ENCODE results near the gene MAGEH1.

MAGEH1 gene

DNA sequence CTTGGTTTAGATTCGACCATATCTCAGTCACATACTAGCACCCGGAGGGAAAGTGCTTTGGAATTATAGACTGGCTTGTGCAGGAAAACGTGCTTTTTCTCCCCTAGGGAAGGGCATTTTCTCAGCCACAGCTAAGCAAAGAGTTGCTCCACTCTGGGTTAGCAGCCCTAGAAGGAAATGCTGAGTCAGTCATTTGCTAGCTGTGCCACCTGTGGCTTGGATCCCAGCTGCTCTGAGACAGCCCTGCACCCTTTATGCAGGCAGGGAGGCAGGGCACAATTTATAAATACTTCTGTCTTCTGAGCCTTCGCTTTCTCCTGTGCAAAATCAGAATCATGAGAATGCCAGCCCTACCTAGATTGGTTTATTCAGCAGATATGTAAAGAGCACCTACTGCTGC, 39.0 kb downstream of the MAGEH1 start:
- DNase-seq: no peak

Measured in stimulated activated CD4-positive, alpha-beta T cell treated with anti-CD3 and anti-CD28 coated beads, Interleukin-4, amount 100 ng/mL, for 4 hours (primary cell).